GM21423 (cell line): ENCODE measurements around the gene TPRA1.
A peak's percentile ranks its signal among the peaks of the same experiment; 100 is the strongest.

Experiments used
- ATAC-seq: cut with Tn5 transposase; IDR thresholded peaks from one replicate; pipeline ENCODE4 v1.9.1; 2021; ENCODE audit warnings: mild to moderate bottlenecking, moderate library complexity; ENCODE audit not compliant: unreplicated experiment

Gene TPRA1

GRCh38 chr3:127593178-127593577 is 2.6 kb upstream of the TPRA1 start:
- no peak for ATAC-seq

- peak; percentile 28 for ATAC-seq
Measured at GRCh38 chr3:127590282-127590592, 296 bp downstream of the TPRA1 start.

- ATAC-seq = peak; percentile 1
Measured at GRCh38 chr3:127589600-127590281, 792 bp downstream of the TPRA1 start.

- no peak for ATAC-seq
Measured at GRCh38 chr3:127588806-127589577, 1.5 kb downstream of the TPRA1 start.

GRCh38 chr3:127587876-127588275 is 2.7 kb downstream of the TPRA1 start:
- ATAC-seq = no peak

- ATAC-seq = no peak
Measured at GRCh38 chr3:127585813-127586413, 4.6 kb downstream of the TPRA1 start.

- no peak for ATAC-seq
Measured at GRCh38 chr3:127585163-127585812, 5.2 kb downstream of the TPRA1 start.

GRCh38 chr3:127584734-127585133 is 5.8 kb downstream of the TPRA1 start:
- no peak for ATAC-seq

GRCh38 chr3:127580327-127581060 is 10.0 kb downstream of the TPRA1 start:
- ATAC-seq = no peak

- no peak for ATAC-seq
Measured at GRCh38 chr3:127578802-127579201, 11.7 kb downstream of the TPRA1 start.

GRCh38 chr3:127578168-127578567 is 12.4 kb downstream of the TPRA1 start:
- ATAC-seq = no peak

- no peak for ATAC-seq
Measured at GRCh38 chr3:127577448-127577847, 13.1 kb downstream of the TPRA1 start.

GRCh38 chr3:127574880-127575878 is 15.4 kb downstream of the TPRA1 start:
- ATAC-seq = peak; percentile 78

GRCh38 chr3:127573912-127574311 is 16.6 kb downstream of the TPRA1 start:
- no peak for ATAC-seq

GRCh38 chr3:127573401-127573800 is 17.1 kb downstream of the TPRA1 start:
- no peak for ATAC-seq

GRCh38 chr3:127572735-127573134 is 17.8 kb downstream of the TPRA1 start:
- ATAC-seq = no peak

GRCh38 chr3:127572186-127572585 is 18.3 kb downstream of the TPRA1 start:
- no peak for ATAC-seq

GRCh38 chr3:127570520-127570919 is 20.0 kb downstream of the TPRA1 start:
- no peak for ATAC-seq

- ATAC-seq = no peak
Measured at GRCh38 chr3:127569160-127569559, 21.4 kb downstream of the TPRA1 start.

GRCh38 chr3:127568586-127568985 is 21.9 kb downstream of the TPRA1 start:
- no peak for ATAC-seq
